HG03521 (cell line): Measurements from ENCODE around the gene OTX2.

Experiments used
- ATAC-seq: cut with Tn5 transposase; IDR thresholded peaks from one replicate; pipeline ENCODE4 v1.9.1; 2021; ENCODE audit warnings: mild to moderate bottlenecking, moderate library complexity; ENCODE audit not compliant: unreplicated experiment

The OTX2 gene

GRCh38 chr14:56797003-56797568 is 13.2 kb downstream of the OTX2 start:
- ATAC-seq: no peak

- ATAC-seq: no peak
These were observed 14.0 kb downstream of the OTX2 start for GRCh38 chr14:56796259-56796658.

GRCh38 chr14:56795284-56795622 is 15.0 kb downstream of the OTX2 start:
- no peak for ATAC-seq

- no peak for ATAC-seq
These were observed 15.6 kb downstream of the OTX2 start for GRCh38 chr14:56794557-56795283.

- ATAC-seq: no peak
These were observed 16.2 kb downstream of the OTX2 start for GRCh38 chr14:56794088-56794556.

GRCh38 chr14:56789955-56790354 is 20.3 kb downstream of the OTX2 start:
- no peak for ATAC-seq

- no peak for ATAC-seq
These were observed 22.7 kb downstream of the OTX2 start for GRCh38 chr14:56787530-56787929.

- no peak for ATAC-seq
These were observed 27.6 kb downstream of the OTX2 start for GRCh38 chr14:56782711-56783110.

GRCh38 chr14:56774503-56774902 is 35.8 kb downstream of the OTX2 start:
- ATAC-seq: no peak

- no peak for ATAC-seq
These were observed 39.8 kb downstream of the OTX2 start for GRCh38 chr14:56770512-56770911.

GRCh38 chr14:56760164-56760914 is 49.9 kb downstream of the OTX2 start:
- no peak for ATAC-seq

GRCh38 chr14:56759633-56760032 is 50.6 kb downstream of the OTX2 start:
- no peak for ATAC-seq

GRCh38 chr14:56759094-56759493 is 51.2 kb downstream of the OTX2 start:
- ATAC-seq: no peak

GRCh38 chr14:56754921-56755320 is 55.4 kb downstream of the OTX2 start:
- no peak for ATAC-seq

GRCh38 chr14:56753396-56753795 is 56.9 kb downstream of the OTX2 start:
- no peak for ATAC-seq

GRCh38 chr14:56752428-56752827 is 57.9 kb downstream of the OTX2 start:
- ATAC-seq: no peak

GRCh38 chr14:56751471-56751870 is 58.8 kb downstream of the OTX2 start:
- ATAC-seq: no peak
